HG02678 (cell line): ENCODE measurements around the gene ACTL8.

Experiments
- ATAC-seq: cut with Tn5 transposase; IDR thresholded peaks from one replicate; pipeline ENCODE4 v1.9.1; 2021; ENCODE audit warnings: mild to moderate bottlenecking, moderate library complexity; ENCODE audit not compliant: unreplicated experiment

Gene ACTL8

DNA sequence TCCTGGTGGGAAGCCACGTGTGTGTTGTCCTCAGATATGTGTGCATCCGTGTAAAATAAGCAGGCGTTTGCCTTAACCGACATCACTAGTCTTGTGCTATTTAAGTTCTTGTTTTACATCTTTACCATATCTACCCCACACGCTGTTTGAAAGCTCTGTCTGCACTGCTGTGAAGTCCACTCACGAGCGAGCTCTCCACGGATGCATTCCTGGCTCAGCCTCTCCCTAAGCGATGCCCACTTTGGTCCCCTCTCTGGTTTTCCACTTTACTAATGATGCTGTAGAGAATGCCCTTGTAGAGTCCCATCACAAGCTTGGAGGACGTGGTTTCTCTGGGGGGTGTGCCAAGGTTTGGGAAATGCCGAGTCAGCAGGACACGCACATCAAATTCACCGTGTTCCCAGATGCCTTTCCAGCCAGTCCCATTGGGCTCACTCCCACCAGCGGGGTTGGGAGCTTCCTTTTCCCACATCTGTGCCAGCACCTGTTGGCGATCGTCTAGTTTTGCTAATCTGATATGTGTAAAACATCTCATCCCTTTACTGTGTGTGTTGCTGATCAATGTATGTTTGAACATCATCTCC is 43.8 kb downstream of the ACTL8 start:
- ATAC-seq = no peak

DNA sequence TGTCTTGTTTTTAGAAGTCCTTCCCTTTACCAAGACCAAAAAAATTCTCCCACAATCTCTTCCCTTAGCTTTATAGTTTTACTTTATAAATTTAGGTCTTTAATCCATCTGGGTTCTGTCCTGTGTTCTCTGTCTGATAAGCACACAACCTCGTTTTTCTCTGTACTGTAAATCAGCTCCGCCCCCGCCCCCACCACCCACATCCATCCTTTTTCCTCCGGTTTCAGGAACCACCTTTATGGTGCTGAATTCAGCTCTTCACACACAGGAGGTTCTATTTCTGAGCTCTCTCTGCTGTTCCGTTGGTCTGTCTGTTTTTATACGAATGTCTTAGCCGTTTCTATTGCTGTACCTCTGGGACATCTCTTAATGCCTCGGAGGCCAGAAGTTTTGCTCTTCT is 44.5 kb downstream of the ACTL8 start:
- ATAC-seq = no peak

DNA sequence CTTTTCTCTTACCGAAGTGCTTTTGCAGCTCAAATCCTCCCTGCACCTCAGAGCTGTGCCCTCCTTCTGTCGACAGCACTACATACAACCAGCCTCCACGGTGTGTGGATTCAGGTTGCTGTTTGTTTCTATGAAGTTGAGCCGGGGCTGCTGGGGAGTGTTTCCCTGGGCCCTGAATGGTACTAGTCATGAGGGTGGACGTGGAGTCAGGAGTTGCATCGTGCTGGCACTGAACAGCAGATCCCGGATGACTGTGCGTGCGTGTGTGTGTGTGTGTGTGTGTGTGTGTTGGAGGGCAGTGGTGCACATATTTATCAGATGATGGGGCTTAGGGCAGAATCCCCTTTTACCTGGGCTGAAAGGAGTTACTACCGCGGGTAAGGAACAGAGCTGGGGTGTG is 47.0 kb downstream of the ACTL8 start:
- ATAC-seq = no peak

GRCh38 chr1:17802945-17803344 is 47.8 kb downstream of the ACTL8 start:
- ATAC-seq = no peak

GRCh38 chr1:17805869-17806684 is 50.9 kb downstream of the ACTL8 start:
- no peak for ATAC-seq

- no peak for ATAC-seq
These were observed 53.7 kb downstream of the ACTL8 start for GRCh38 chr1:17808816-17809215.

DNA sequence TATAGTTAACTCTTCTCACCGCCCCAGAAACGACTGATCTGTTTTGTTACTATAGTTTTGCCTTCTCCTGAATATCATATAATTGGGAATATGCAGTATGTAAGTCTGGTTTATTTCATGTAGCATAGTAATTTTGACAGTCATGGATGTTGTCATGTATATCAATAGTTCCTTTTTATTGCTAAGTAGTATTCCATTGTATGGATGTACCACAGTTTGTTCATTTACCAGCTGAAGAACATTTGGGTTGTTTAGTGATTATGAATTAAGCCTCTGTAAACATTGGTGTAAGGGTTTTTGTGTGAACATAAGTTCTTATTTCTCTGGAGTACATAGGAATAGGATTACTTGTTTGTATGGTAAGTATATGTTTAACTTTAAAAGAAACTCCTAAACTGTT is 55.5 kb downstream of the ACTL8 start:
- no peak for ATAC-seq

DNA sequence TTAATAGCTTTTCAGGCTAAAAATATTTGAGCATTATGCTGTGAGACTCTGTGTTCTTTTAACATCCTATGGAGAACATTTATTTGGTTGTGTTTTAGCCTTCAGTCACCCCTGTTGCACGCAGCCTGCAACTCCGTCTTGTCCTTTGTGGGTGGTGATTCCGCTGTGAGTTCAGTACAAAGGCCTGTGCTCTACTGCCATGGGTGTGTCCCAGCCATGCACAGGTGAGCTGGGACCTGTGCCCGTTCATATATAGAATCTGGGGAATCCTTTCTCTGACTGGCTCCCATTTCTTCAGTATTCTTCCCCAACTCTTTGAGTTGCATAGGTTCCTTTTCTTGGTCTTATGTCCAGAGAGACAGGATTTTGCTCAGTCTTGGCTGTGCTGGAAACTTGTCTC is 61.4 kb downstream of the ACTL8 start:
- ATAC-seq = no peak

DNA sequence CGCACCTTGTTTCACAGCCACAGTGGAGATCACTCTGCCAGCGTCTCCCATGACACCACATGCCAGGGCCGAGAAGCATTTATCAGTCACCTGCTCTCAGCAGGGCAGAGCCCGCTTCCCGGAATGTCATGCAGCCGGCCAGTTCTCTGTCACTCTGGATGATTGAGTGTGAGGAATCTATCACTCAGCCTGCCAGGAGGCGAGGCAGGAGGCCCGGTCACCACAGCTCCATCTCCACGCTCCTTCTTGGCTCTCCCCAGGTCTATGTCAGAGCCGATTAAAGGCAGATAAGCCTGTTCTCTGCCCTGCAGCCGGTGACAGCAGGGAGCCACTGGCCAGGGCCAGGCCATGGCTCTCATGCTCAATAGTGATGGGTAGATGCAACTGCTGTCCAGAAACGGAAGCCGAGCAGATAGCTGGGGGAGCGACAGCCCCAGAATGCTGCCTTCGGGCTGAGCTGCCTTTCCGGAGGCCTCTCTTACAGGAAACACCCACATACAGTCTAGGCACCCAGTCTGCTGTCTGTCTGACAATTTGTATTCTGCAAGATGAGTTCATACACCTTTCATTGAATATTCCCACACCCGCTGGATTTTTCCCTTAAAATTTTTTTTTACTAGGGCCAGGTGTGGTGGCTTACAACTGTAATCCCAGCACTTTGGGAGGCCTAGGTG is 64.1 kb downstream of the ACTL8 start:
- no peak for ATAC-seq

GRCh38 chr1:17820198-17820597 is 65.1 kb downstream of the ACTL8 start:
- ATAC-seq = no peak

DNA sequence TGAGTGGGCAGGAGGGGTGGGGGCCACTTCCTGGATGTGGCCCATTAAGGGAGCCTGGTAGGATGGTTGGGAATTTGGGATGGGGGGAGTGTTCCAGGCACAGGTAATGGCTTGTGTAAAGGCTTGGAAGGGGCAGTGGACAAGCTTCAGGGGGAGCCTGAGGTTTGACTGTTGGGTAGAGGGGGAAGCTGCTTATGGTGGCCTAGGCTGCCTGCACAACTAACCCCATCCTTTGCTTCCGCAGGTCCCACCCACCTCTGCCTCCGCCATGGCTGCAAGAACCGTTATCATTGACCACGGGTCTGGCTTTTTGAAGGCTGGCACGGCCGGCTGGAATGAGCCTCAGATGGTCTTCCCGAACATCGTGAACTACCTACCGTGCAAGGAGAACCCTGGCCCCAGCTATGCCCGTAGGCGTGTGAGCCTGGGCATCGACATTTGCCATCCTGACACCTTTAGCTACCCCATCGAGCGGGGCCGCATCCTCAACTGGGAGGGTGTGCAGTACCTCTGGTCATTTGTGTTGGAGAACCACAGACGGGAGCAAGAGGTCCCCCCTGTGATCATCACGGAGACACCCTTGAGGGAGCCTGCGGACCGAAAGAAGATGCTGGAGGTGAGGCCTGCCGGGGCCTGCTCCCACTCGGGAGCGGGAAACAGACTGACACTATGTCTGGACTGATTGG is 67.8 kb downstream of the ACTL8 start:
- ATAC-seq = no peak

GRCh38 chr1:17825273-17826164 is 70.4 kb downstream of the ACTL8 start:
- no peak for ATAC-seq

DNA sequence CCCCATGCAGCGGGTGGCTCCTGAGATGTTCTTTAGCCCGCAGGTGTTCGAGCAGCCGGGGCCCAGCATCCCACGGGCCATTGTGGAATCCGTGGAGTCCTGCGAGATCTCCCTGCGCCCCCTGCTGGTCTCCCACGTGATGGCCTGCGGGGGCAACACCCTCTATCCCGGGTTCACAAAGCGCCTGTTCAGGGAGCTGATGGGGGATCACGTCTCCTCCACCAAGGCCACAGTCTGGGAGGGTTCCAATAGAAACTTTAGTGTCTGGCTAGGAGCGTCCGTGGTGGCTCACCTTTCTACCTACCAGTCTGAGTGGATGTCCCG is 71.0 kb downstream of the ACTL8 start:
- ATAC-seq = no peak

GRCh38 chr1:17828991-17829390 is 73.9 kb downstream of the ACTL8 start:
- ATAC-seq = no peak

DNA sequence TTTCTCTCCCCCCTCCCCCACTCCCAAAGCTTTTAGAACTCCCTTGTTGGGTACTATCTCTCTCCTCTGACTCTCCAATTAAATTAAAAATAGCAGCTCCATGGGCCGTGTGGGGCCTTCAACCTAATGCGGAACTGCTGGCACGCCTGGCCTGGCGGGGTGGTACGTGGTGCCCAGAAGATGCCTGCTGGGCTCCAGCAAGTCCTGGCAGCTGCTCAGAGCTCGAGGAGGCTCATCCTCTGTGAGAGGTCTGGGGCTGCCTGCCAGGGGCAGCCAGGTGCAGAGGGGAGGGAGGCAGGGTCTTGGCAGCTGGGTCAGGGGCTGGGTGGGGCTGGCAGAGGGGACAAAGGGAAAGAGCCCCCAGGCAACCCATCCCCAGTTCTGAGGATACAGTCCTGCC is 74.4 kb downstream of the ACTL8 start:
- ATAC-seq = no peak

GRCh38 chr1:17831597-17831996 is 76.5 kb downstream of the ACTL8 start:
- ATAC-seq = no peak

DNA sequence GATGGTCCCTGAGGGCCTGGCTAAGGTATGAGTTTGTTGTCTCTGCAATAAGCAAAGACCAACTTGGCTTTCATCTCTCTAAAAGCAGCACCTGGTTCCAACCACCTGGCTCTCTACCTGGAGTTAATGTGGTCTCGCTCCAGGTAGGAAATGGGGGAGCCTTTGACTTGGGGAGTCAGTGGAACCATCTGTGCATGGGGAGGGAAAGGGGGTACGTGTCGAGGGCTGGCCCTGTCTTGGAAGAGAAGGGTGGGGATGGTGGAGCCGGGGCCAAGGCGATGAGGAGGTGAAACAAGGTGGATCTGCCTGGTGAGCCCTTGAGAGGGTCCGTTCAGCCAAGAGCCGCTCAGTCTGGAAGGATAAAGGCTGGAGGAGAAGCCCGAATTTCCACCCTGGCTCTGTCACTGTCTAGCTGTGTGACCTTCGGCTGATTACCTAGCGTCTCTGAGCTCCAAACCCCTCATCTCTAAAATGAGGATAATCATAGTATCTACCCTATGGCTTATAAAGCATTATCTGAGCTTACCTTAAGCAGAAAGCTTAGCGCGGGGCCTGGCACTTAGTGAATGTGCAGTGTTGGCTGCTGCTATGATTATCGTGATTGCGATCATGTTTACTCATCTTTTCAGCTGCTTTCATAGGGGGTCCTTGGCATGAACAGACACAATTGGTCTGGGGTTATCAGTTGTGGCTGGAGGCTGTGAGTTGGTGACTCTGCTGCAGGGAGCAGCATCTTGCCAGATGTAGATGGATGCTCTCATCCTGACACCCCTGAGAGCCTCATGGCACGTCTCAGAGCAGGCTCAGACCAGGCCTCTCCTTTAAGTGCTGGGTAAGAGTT is 78.7 kb downstream of the ACTL8 start:
- ATAC-seq = no peak

DNA sequence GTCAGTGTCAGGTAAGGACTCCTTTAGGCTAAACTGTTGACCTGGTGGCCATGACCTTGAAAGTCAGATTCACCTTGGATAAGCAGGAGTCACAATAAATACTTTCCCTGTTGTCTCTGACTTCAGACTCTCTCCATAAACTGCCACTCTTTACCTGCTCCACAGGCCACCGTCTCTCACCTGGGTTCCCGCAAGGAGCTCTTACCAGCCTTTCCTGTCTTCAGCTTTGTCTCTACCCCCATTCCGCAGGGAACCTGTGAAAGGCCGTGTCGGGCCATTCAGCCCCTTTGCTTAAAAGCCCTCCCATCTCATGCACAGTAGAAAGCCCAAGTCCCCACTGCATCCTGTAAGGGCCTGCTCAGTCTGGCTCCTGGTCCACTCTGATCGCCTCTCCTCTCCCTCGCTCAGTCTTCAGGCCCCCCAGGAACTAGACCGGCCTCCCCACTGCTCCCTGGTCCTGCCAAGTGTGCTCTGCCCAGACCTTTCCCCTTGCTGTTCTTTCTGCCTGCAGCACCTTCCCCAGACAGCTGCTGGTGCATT is 79.5 kb downstream of the ACTL8 start:
- no peak for ATAC-seq

- ATAC-seq = no peak
These were observed 82.3 kb downstream of the ACTL8 start for GRCh38 chr1:17837233-17838030.
